ENCODE data around the gene SUSD1.

- TF ChIP-seq POLR2A (IDR thresholded peaks at IDR 0.05) (no peak), CTCF (IDR thresholded peaks at IDR 0.05) (no peak), POLR2AphosphoS5 (IDR thresholded peaks at IDR 0.05) (no peak), EP300 (IDR thresholded peaks at IDR 0.05; ENCODE audit: low read depth) (no peak)
Measured at GRCh38 chr9:112051812-112052211, 123.3 kb downstream of the SUSD1 start.

Measured in transverse colon (tissue), 4 donors.